HUES48 (cell line): ENCODE results near the gene PIKFYVE.
"Not testable (repeated sequence)": the region's sequence is repeated elsewhere in the genome, so short reads cannot be mapped to it uniquely, and the experiment has no call there.

Source experiments
- H3K27ac ChIP-seq: one replicate; pipeline ENCODE4 v1.7.0; 2013; ENCODE audit warnings: low read depth, low read length, inconsistent platforms
- H3K27me3 ChIP-seq: 2 replicates; pipeline ENCODE4 v1.6.1; 2013; ENCODE audit warnings: mild to moderate bottlenecking, low read length; ENCODE audit not compliant: control insufficient read depth, insufficient read depth
- H3K36me3 ChIP-seq: 2 replicates; pipeline ENCODE4 v1.6.1; 2013; ENCODE audit warnings: low read length; ENCODE audit not compliant: control insufficient read depth, insufficient read depth
- H3K4me1 ChIP-seq: 2 replicates; pipeline ENCODE4 v1.6.1; 2013; ENCODE audit warnings: mild to moderate bottlenecking, low read length; ENCODE audit not compliant: control insufficient read depth, insufficient read depth
- H3K4me3 ChIP-seq: 2 replicates; pipeline ENCODE4 v1.5.1; 2013; ENCODE audit warnings: mild to moderate bottlenecking, low read depth, low read length
- H3K9ac ChIP-seq: 2 replicates; pipeline ENCODE4 v1.6.1; 2013; ENCODE audit warnings: mild to moderate bottlenecking, low read depth, low read length, moderate library complexity
- H3K9me3 ChIP-seq: 2 replicates; pipeline ENCODE4 v1.6.1; 2013; ENCODE audit warnings: low read length; ENCODE audit not compliant: control insufficient read depth, insufficient read depth

Gene PIKFYVE

DNA sequence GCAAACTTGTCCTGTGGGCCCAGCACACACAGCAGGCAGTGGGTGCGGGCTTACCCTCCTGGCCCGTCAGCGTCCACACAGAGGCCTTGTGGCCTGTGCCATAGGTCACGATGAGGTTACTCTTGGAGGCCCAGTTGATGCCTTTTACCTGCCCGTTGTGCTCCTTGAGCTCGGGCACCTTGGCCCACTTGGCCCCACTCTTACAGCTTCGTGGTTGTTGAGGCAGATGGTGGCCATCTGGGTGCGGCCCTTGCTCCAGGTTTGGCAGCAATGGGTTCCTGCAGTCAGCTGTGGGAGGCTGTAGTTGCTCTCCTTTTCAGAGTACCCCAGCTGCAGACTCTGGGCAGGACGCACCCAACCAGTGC is 95.0 kb downstream of the PIKFYVE start:
- 0 out of 2 replicates have a peak, but pooled peaks cover 6% of the 10 kb centered on the region for H3K4me1 ChIP-seq
- no peak overlapping the region for H3K9ac ChIP-seq
- peaks cover 8% of the 10 kb centered on the region for H3K9me3 ChIP-seq
- no peak overlapping the region for H3K4me3 ChIP-seq
- no peak overlapping the region for H3K27ac ChIP-seq
- peaks cover 12% of the 10 kb centered on the region for H3K36me3 ChIP-seq
- no peaks in the 10 kb centered on the region for H3K27me3 ChIP-seq

DNA sequence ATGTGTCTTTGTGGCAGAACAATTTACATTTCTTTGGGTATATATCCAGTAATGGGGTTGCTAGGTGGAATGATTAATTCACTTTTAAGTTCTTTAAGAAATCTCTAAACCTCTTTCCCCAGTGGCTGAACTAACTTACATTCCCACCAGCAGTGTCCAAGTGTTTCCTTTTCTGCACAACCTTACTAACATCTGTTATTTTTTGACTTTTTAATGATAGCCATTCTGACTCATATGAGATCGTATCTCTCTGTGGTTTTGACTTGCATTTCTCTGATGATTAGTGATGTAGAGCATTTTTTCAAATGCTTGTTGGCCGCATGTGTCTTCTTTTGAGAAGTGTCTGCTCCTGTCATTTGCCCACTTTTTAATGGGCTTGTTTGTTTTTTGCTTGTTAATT is 97.4 kb downstream of the PIKFYVE start:
- Histone ChIP-seq H3K9ac (no peak overlapping the region), H3K9me3 (peaks cover 8% of the 10 kb centered on the region), H3K27ac (no peak overlapping the region), H3K4me1 (no peaks in the 10 kb centered on the region), H3K27me3 (no peaks in the 10 kb centered on the region), H3K4me3 (no peak overlapping the region), H3K36me3 (no peaks in the 10 kb centered on the region)

DNA sequence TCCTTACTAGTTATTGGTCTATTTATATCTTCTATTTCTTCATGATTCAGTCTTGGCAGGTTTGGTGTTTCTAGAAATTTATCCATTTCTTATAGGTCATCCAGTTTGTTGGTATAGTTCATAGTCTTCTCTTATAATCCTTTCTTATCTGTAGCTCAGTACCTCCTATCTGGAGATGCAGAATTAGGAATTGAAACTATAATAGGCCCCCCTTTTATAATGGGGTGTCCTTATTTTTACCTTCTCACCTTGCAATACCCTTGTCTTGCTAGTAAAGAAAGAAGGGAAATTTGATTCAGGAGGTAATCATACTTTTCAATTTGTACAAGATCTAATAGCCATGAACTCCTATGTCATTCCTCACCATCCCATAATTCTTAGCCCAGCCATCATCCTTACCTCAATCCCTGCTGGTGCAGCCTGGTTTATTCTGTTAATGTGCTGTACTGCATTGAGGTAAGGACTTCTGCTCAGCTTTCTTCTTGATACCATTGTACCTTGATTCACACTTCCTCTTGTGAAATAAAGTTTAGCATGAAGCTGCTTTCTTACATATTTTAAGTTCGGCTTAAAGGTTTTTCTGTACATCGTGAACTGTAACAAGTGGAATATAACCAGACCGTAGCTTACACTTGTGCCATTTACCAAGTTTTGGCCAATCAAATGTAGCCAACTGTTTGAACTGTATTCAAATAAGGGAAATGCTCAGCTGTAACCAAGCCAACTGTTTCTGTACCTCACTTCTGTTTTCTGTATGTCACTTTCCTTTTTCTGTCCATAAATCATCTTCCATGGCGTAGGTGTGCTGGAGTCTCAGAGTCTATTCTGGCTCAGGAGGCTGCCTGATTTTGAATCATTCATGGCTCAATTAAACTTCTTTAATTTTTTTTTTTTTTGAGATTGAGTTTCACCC is 100.4 kb downstream of the PIKFYVE start:
- H3K27ac ChIP-seq, result no peak overlapping the region
- H3K9ac ChIP-seq, result no peak overlapping the region
- H3K9me3 ChIP-seq, result peaks cover 8% of the 10 kb centered on the region
- H3K4me3 ChIP-seq, result no peak overlapping the region
- no peaks in the 10 kb centered on the region for H3K36me3 ChIP-seq
- no peaks in the 10 kb centered on the region for H3K4me1 ChIP-seq
- no peaks in the 10 kb centered on the region for H3K27me3 ChIP-seq

DNA sequence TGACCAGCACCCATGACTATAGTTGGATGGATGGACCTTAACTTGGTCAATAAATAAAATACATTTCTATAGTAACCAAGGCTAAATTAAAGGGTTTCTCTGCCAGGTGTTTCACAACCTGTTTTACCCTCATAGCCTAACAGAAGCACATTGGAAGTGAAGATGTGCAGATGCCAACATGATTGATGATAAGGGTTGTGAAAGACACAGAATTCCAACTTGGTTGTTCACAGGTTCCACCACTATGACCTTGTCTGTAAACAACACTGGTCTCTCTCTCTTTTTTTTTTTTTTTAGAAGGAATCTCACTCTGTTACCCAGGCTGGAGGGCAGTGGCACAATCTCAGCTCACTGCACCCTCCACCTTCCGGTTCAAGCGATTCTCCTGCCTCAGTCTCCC is 103.0 kb downstream of the PIKFYVE start:
- no peaks in the 10 kb centered on the region for H3K4me1 ChIP-seq
- no peaks in the 10 kb centered on the region for H3K27me3 ChIP-seq
- no peaks in the 10 kb centered on the region for H3K36me3 ChIP-seq
- no peak overlapping the region for H3K9ac ChIP-seq
- H3K4me3 ChIP-seq, result no peak overlapping the region
- H3K27ac ChIP-seq, result no peak overlapping the region
- H3K9me3 ChIP-seq, result peaks cover 8% of the 10 kb centered on the region

DNA sequence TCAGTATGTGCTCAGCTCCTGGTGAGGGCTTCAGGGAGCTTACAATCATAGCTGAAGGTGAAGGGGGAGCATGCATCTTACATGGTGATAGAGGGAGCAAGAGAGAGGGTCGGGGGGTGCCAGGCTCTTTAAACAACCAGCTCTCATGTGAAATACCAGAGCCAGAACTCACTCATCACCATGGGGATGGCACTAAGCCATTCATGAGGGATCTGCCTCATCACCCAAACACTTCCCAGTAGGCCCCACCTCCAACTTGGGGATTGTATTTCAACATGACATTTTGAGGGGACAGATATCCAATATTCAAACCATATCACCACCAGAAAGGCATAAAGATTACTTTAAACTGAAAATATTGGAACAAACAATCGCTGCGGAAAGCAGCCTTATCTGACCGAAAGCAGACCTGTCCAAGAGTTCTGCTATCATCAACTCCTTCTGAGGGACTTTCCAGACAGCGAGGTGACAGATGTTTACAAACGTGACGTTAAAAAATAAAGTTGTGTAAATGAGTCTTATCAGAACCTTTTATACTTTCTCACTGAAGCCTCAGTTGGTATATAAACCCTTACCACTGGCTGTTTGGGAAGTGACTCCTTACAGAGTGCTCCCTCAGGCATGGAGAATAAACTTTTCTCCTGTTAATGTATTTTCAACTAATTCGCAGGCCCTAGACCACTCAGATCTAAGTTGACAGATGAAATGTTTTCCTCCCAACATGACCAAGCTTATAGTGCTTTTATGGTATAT is 105.0 kb downstream of the PIKFYVE start:
- Histone ChIP-seq H3K9me3 (no peaks in the 10 kb centered on the region), H3K36me3 (no peaks in the 10 kb centered on the region), H3K9ac (no peak overlapping the region), H3K4me3 (no peak overlapping the region), H3K4me1 (peaks cover 12% of the 10 kb centered on the region), H3K27ac (no peak overlapping the region), H3K27me3 (no peaks in the 10 kb centered on the region)

DNA sequence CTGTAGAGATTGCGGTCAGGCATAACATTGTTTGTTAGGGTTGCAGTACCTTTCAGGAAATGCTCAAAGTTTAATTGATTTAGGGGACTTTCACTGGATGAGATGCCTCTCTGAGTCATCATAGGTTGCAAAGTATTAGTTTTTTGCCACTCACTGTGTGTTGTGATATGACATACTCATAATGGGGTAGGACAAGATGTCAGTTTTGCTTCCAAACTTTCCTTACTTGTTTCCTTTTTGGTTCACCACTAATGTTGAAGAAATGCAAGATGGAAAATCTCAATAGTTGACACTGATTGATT is 105.5 kb downstream of the PIKFYVE start:
- Histone ChIP-seq H3K36me3 (no peaks in the 10 kb centered on the region), H3K4me3 (no peak overlapping the region), H3K9ac (no peak overlapping the region), H3K27me3 (no peaks in the 10 kb centered on the region), H3K4me1 (peaks cover 17% of the 10 kb centered on the region), H3K27ac (no peak overlapping the region), H3K9me3 (no peaks in the 10 kb centered on the region)

DNA sequence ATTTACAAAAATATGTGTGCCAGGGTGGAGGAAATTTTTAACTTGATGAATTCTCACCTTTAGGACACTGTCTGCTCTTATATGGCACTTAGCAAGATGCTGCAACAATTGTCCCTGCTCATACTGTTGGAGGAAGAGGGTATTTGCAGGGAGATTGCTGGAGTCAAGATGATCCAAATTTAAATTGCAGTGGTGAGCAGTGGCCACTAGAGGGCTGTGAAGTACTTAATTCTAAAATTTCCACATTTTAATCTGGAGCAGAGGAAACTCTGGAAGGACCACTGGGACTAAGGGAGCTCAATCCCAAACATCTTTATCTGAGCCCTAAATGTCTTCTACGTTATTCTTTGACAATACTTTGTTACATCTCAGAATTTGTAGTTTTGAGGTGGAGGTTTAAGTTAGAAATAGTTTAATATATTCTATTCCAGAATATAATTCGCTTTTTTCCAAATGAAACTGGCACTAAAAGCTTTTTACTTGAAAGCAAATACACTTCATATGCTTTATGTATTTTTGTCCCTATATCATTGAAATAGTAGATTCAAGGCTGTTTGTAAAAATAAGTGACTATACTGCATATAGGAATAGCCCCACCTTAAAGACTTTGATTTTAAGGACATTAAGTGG is 107.5 kb downstream of the PIKFYVE start:
- peaks cover 17% of the 10 kb centered on the region for H3K4me1 ChIP-seq
- H3K27me3 ChIP-seq, result no peaks in the 10 kb centered on the region
- H3K36me3 ChIP-seq, result no peaks in the 10 kb centered on the region
- no peak overlapping the region for H3K9ac ChIP-seq
- H3K27ac ChIP-seq, result no peak overlapping the region
- H3K4me3 ChIP-seq, result no peak overlapping the region
- no peaks in the 10 kb centered on the region; the same call in 1 of the 2 replicates for H3K9me3 ChIP-seq

DNA sequence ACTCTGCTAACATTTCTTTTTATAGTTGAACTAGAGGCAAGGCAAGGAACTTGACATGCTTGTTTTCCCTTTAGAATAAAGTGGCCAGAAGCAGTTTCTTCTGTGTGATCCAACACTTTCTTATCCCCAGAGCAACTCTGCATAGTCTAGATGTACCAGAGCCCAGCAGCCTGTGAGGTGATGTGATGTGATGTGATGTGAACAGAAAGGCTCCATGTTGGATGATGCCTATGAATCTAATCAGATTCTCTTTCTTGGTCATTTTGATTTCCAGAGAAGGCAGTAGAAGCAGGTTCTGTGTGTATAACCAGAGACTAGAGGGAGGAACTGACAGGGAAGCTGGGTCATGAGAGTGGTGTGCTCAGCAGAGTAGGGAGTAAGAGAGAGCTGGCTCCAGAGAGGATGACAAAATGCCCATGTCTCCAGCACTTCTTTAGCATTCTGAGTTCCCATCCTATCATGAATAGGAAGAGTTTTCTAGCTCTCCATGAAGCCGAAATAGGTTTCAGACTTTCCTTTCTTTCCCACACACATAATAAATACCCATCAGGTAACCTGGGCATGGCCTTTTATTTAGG is 109.5 kb downstream of the PIKFYVE start:
- Histone ChIP-seq H3K27ac (peak overlapping the region; percentile 37), H3K27me3 (no peaks in the 10 kb centered on the region), H3K9ac (no peak overlapping the region), H3K4me1 (peaks cover 17% of the 10 kb centered on the region), H3K9me3 (no peaks in the 10 kb centered on the region; the same call in 1 of the 2 replicates), H3K4me3 (no peak overlapping the region), H3K36me3 (no peaks in the 10 kb centered on the region)

DNA sequence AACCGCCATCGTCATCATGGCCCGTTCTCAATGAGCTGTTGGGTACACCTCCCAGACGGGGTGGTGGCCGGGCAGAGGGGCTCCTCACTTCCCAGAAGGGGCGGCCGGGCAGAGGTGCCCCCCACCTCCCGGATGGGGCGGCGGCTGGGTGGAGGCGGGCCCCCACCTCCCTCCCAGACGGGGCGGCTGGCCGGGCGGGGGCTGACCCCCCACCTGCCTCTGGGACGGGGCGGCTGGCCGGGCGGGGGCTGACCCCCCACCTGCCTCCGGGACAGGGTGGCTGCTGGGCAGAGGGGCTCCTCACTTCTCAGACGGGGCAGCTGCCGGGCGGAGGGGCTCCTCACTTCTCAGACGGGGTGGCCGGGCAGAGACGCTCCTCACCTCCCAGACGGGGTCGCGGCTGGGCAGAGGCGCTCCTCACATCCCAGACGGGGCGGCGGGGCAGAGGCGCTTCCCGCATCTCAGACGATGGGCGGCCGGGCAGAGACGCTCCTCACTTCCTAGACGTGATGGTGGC is 111.3 kb downstream of the PIKFYVE start:
- not testable (repeated sequence) for H3K9me3 ChIP-seq, H3K27me3 ChIP-seq, H3K9ac ChIP-seq, H3K27ac ChIP-seq, H3K36me3 ChIP-seq, H3K4me3 ChIP-seq
- peaks cover 17% of the 10 kb centered on the region for H3K4me1 ChIP-seq

DNA sequence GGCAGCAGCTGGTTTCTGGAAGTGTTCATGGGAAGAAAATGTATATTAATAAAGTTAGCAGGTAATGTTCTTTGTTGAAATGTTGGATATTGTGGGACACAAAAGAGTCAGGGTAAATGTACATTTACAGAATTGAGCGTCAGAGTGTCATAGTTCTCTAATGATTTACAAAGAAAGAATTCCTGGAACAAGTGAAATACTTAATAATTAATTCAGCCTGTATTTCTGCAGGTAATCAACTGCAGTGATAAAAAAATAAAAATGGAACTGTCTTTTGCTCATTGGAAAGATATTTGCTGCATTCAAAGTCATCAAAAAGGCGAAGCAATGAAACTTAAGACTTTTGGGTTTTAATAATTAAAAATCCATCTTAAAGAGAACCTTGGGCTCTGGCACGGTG is 113.1 kb downstream of the PIKFYVE start:
- no peaks in the 10 kb centered on the region for H3K27me3 ChIP-seq
- no peak overlapping the region for H3K9ac ChIP-seq
- H3K4me1 ChIP-seq, result peaks cover 17% of the 10 kb centered on the region
- no peaks in the 10 kb centered on the region for H3K36me3 ChIP-seq
- no peaks in the 10 kb centered on the region; the same call in 1 of the 2 replicates for H3K9me3 ChIP-seq
- no peak overlapping the region for H3K27ac ChIP-seq
- H3K4me3 ChIP-seq, result no peak overlapping the region
